ENCODE measurements around the gene ARHGAP44. TPM values are rescaled to one million over a fixed set of nuclear protein-coding genes. Genes with fewer than 3 reads are reported as not detected.
A peak's percentile ranks its signal among the peaks of the same experiment; 100 is the strongest.

ARHGAP44 gene, protein sequence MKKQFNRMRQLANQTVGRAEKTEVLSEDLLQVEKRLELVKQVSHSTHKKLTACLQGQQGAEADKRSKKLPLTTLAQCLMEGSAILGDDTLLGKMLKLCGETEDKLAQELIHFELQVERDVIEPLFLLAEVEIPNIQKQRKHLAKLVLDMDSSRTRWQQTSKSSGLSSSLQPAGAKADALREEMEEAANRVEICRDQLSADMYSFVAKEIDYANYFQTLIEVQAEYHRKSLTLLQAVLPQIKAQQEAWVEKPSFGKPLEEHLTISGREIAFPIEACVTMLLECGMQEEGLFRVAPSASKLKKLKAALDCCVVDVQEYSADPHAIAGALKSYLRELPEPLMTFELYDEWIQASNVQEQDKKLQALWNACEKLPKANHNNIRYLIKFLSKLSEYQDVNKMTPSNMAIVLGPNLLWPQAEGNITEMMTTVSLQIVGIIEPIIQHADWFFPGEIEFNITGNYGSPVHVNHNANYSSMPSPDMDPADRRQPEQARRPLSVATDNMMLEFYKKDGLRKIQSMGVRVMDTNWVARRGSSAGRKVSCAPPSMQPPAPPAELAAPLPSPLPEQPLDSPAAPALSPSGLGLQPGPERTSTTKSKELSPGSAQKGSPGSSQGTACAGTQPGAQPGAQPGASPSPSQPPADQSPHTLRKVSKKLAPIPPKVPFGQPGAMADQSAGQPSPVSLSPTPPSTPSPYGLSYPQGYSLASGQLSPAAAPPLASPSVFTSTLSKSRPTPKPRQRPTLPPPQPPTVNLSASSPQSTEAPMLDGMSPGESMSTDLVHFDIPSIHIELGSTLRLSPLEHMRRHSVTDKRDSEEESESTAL
- total RNA-seq, result 10 to 100 TPM; 10.9 to 22.0 (median 18.7) TPM

DNA sequence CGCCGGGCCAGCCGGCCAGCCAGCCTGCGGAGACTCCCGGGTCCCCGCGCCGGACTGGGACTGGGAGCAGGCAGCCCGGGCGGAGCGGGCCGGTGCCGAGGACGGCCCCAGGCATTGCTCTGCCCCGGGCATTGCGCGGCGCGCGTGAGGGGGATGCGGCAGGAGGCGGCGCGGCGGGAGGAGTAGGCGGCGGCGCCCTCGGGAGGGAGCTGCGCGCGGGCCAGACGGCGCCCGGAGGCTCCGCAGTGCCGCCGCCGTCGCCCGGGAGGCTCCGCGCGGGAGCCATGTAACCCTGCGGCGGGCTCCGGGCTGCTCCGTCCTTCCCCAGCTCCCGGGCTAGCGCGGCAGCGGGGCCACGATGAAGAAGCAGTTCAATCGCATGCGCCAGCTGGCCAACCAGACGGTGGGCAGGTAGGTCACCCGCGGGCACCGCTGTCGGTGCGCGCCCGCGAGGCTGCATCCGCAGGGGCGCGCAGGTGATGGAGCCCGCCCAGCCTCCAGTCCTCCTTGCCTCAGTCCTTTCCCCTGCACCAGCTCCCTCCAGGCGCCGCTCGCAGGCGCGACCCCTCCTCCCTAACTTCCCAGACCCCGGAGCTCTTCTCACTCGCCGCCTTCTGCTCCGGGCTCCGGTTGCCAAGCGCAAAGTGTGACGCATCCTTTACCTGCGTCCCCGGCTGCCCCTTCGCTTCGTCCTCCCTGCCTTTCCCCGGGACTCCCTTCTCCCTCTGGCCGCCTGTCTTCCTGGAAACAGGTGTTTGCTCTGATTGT, at the start of gene ARHGAP44:
ARHGAP44 (plus strand) TSS at position 18 of the 768 bp plus-strand sequence; CDS start at position 359, 341 bp downstream.
- H3K36me3 ChIP-seq, result no peaks in the 10 kb centered on the region
- DNase-seq, result peak; percentile 75 to 76

DNA sequence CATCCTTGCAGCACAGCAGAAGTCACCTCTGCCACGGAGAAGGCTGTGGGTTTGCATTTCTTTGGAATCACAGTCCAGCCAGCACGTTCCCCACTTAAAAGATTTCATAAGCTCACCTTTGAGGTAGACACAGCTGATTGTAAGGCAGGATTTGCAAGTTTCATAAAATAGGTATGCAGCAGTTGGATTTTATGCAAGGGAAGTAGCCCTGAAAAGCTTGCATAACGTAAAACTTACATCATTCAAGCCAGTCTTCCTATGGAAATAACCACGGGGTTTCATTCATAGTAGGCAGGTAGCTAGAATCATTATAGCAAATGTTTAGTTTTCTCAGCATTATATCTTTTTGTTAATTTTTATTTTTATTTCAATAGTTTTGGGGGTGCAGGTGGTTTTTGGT, 49.8 kb upstream of the ARHGAP44 start:
- TF ChIP-seq, protein P1, sequence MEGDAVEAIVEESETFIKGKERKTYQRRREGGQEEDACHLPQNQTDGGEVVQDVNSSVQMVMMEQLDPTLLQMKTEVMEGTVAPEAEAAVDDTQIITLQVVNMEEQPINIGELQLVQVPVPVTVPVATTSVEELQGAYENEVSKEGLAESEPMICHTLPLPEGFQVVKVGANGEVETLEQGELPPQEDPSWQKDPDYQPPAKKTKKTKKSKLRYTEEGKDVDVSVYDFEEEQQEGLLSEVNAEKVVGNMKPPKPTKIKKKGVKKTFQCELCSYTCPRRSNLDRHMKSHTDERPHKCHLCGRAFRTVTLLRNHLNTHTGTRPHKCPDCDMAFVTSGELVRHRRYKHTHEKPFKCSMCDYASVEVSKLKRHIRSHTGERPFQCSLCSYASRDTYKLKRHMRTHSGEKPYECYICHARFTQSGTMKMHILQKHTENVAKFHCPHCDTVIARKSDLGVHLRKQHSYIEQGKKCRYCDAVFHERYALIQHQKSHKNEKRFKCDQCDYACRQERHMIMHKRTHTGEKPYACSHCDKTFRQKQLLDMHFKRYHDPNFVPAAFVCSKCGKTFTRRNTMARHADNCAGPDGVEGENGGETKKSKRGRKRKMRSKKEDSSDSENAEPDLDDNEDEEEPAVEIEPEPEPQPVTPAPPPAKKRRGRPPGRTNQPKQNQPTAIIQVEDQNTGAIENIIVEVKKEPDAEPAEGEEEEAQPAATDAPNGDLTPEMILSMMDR (IDR thresholded peaks at IDR 0.05), result no peak
- H3K27ac ChIP-seq, result no peak overlapping the region
- H3K4me3 ChIP-seq (replicated peaks in 1 of 3), result no peak overlapping the region
- intact Hi-C loops (cut with DNase I), result no loop called here
- H3K4me1 ChIP-seq, result peaks cover 0 to 4% of the 10 kb centered on the region in 2 donors
- no peaks in the 10 kb centered on the region for H3K9me3 ChIP-seq
- no peaks in the 10 kb centered on the region for H3K27me3 ChIP-seq
- WGBS, 2 donors, result 82 to 83% methylated on average over 4 of the region's 4 CpGs
- H3K36me3 ChIP-seq, result no peaks in the 10 kb centered on the region
- DNase-seq, result no peak

More for the DNA sequence above, at the start of gene ARHGAP44:
- 1 to 2% methylated on average over 19 to 34 of the region's 86 CpGs for WGBS, 2 donors
- Histone ChIP-seq H3K27me3 (no peaks in the 10 kb centered on the region), H3K4me3 (replicated peaks in 1 of 3) (peak within 1 kb of the TSS; percentile 55 to 80 (median 77)), H3K4me1 (peaks cover 0 to 6% of the 10 kb centered on the region in 2 donors), H3K27ac (peak within 1 kb of the TSS; percentile 41 to 78 (median 72)), H3K9me3 (no peaks in the 10 kb centered on the region)
- intact Hi-C loops (cut with DNase I), result loop anchor here (10.0 kb wide), 1 partner anchor 195 kb away; no protein-coding TSS in a partner anchor
- TF ChIP-seq POLR2A (IDR thresholded peaks at IDR 0.05), result peak in 1 of 2 donors; percentile 87
- TF ChIP-seq, protein P1 (IDR thresholded peaks at IDR 0.05), result no peak

DNA sequence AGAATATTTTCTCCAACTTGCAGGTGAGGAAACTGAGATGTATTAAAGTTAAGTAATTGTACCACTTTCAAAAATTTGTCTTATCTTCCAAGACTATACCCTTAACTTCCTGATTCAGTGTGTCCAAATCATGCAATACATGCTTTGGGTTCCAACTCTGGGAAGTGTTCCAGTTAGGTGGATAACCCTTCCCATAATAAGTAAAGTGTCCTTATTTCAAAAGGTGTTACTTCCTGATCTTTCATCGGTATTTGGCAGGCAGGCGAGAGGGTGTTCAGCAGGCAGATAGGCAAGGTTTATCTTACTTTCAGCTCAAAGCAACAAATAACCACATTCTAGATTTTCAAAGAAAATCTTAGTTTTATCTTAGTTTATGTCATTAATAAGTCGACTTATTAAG, 46.3 kb upstream of the ARHGAP44 start:
- intact Hi-C loops (cut with DNase I), result loop anchor here (10.0 kb wide), 3 partner anchors 198 to 488 kb away; no protein-coding TSS in a partner anchor
- H3K27me3 ChIP-seq, result no peaks in the 10 kb centered on the region
- peaks cover 0 to 4% of the 10 kb centered on the region in 2 donors for H3K4me1 ChIP-seq
- DNase-seq, result no peak
- H3K36me3 ChIP-seq, result no peaks in the 10 kb centered on the region
- no peaks in the 10 kb centered on the region for H3K9me3 ChIP-seq
- H3K27ac ChIP-seq, result no peak overlapping the region
- no peak overlapping the region for H3K4me3 ChIP-seq (replicated peaks in 1 of 3)
- TF ChIP-seq, protein P1 (IDR thresholded peaks at IDR 0.05), result no peak
- TF ChIP-seq POLR2A (IDR thresholded peaks at IDR 0.05), result no peak
- 83 to 85% methylated on average over 3 of the region's 3 CpGs for WGBS, 2 donors

DNA sequence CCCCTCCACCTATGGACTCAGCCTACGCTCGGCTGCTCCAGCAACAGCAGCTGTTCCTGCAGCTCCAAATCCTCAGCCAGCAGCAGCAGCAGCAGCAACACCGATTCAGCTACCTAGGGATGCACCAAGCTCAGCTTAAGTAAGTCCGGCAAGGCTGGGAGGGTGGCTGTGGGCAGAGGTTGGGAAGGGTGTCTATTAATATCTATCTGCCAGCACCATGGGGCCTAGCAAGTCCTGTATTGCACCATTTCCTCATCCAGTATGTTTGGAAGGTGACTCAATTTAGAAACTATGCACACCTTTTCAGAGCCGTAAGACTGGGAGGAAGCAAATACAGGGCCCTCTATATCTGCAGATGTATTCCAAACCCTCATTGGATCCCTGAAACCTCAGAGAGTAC, 45.0 kb upstream of the ARHGAP44 start:
- 89 to 91% methylated on average over 5 of the region's 5 CpGs for whole genome bisulfite sequencing, 2 donors
- no peaks in the 10 kb centered on the region for H3K9me3 ChIP-seq
- no peaks in the 10 kb centered on the region for H3K36me3 ChIP-seq
- no peaks in the 10 kb centered on the region for H3K27me3 ChIP-seq
- H3K27ac ChIP-seq, result no peak overlapping the region
- DNase-seq, result no peak
- intact Hi-C loops (cut with DNase I), result loop anchor here (10.0 kb wide), 3 partner anchors 199 to 489 kb away; no protein-coding TSS in a partner anchor
- peaks cover 0 to 4% of the 10 kb centered on the region in 2 donors for H3K4me1 ChIP-seq
- no peak overlapping the region for H3K4me3 ChIP-seq (replicated peaks in 1 of 3)
- no peak for TF ChIP-seq POLR2A (IDR thresholded peaks at IDR 0.05)
- TF ChIP-seq, protein P1 (IDR thresholded peaks at IDR 0.05), result no peak

Measured in thyroid gland (tissue), 4 donors.